GM12801 (cell line): ENCODE results near the gene TLNRD1.

Experiments
- TF ChIP-seq, protein P1 (sequence below): IDR thresholded peaks from one replicate; pipeline ENCODE4 v1.5.1; 2011; ENCODE audit warnings: control low read depth; ENCODE audit not compliant: insufficient read length; ENCODE audit errors: extremely low read depth

TLNRD1 gene

DNA sequence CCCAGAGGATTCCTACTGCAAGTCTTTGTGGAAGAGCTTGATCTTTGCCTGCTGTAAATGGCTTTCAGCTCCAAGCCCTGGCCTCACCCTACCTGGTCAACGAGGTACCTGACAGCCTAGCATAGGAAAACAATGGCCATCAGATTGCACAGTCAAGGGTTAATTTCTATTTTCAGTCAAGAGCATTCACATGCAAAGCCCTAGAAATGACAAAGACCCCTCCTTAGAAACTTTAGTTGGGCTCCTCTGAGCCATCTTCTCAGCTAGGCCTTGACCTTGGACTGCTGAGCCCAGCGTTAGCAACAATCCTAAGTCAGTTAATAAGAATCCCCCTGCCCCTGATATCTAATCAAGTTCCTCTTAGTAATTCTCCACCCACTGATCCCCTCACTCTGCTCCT, 29.6 kb upstream of the TLNRD1 start:
- TF ChIP-seq, protein P1, sequence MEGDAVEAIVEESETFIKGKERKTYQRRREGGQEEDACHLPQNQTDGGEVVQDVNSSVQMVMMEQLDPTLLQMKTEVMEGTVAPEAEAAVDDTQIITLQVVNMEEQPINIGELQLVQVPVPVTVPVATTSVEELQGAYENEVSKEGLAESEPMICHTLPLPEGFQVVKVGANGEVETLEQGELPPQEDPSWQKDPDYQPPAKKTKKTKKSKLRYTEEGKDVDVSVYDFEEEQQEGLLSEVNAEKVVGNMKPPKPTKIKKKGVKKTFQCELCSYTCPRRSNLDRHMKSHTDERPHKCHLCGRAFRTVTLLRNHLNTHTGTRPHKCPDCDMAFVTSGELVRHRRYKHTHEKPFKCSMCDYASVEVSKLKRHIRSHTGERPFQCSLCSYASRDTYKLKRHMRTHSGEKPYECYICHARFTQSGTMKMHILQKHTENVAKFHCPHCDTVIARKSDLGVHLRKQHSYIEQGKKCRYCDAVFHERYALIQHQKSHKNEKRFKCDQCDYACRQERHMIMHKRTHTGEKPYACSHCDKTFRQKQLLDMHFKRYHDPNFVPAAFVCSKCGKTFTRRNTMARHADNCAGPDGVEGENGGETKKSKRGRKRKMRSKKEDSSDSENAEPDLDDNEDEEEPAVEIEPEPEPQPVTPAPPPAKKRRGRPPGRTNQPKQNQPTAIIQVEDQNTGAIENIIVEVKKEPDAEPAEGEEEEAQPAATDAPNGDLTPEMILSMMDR, result no peak

DNA sequence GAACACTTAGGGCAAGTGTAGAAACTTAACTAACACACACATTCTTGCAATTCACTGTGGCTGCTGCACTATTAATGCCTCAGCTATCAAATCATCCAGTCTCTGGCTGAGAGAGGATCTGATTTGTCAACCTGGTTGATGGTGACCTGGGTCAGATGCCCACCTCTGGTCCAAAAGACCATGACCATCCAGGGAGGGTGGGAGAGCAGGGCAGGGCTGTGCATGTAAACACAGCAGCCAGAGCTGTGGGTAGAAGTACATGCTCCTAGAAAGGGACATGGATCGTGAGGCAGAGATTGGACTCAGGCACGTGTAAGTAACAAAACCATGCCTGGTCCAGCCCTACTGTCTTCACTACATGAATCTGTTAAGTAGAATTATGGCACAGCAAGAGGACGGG, 28.4 kb upstream of the TLNRD1 start:
- TF ChIP-seq, protein P1, result no peak

DNA sequence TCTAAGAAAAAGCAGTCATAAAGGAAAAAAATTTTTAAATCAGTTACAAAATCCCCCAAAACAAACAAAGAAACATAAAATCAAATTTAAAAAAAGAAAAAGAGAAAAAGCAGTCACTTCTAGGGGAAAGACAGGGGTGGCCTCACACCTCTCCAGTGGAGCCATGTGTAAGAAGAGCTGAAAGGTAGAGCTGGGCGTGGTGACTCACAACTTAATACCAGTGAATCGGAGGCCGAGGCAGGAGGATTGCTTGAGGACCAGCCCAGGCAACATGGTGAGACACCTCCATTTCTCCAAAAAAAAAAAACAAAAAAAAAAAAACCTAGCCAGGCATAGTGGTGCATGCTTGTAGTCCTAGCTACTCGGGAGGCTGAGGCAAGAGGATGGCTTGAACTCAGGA, 25.8 kb upstream of the TLNRD1 start:
- TF ChIP-seq, protein P1, result no peak

DNA sequence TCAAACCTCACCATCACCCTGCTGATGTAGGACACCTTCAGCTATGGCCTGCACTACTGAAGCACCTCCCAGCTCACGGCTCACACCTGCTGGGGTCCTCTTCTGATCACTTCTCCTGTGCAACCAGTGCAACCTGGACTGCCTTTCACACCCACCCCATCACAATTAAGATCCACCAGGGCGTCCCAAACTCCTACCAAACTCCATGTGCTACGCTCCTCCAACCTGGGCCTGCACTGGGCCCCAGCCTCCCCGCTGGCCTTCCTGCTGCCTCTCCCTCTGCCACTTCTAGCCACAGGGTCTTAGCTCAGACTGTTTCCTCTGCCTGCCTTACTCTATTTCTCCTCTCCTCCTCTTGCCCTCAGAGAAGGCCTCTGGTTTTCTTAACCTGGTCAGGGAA, 23.9 kb upstream of the TLNRD1 start:
- TF ChIP-seq, protein P1, result no peak

DNA sequence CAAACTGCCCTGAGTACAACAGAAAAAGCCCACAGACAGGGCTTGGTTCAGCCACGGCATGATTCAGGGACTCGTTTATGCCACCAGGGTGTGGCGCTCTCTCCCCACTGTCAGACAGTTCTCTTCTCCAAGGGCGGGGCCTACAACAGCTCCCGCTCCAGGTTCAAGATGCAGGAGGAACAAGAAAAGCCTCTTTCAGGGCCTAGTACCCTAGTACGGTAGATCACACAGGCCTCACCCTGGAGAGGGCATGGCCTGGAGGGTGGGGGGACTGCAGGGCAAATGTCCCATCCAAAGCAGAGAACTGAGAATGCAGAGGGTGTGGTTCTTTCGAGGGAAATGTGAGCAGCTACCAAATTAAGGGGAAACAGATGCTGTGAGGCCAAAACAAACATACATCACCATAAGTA, 23.1 kb upstream of the TLNRD1 start:
- TF ChIP-seq, protein P1, result no peak

DNA sequence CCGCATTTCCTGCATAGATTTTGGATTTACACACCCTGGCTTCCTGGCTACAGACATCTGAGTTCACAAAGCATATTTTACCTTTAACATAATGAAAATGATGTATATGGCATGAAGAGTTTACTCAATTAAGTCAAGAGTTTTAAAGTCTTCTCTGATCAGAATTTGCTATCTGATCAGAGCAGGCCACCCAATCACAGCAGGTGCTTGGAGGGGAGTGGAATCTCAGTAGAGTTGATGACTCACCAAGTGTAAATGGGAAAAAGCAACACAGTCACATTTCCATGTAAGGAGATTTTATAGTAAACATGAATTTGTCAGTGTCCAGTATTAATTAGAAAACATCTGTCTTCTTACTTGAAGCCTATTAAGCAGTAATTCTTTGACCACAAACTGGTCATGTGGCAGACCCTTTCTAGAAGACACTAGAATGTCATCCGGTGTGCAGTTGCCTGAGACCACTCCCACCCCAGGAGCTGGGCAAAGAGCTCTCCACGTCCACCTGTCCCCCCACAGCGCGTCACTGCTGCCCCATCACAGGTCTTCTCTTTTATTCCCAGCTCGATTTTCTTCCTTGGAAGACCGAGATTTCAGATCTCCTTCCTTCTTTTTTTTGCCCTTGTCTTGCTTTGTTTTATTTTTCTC, 21.9 kb upstream of the TLNRD1 start:
- TF ChIP-seq, protein P1, result no peak

DNA sequence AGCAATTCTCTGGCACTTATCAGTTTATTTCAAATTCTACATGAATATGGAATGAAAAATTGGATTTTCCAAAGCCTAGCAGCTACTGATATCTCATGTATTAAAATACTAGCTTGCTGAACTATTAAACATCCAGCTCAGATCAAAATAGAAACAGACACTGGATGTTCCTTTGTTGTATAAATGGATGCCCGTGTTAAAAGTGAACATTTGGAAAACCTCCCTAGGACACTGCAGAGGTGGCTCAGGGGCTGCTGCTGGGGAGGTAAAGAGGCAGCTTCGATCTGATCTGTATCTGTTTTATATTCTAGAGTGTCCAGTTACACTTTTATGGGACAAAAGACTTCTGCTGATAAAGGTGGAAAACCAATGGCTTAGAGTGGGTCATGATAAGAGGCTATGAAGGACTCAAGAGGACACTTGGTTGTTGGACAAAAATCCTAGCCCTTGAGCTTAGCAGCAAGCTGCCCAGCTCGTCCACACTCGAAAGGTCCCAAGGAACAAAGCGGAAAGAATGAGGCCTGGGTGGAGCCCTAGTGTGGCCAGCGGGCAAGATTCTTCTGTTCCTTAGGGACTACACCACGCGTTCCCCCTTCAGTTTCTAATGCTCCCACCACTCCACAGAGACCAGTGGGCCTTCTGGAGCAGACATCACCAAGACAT, 21.1 kb upstream of the TLNRD1 start:
- TF ChIP-seq, protein P1, result no peak
